Astrocyte (in vitro differentiated cells and primary cell): ENCODE measurements around the gene SLC2A8. TPM values are rescaled to one million over a fixed set of nuclear protein-coding genes. Genes with fewer than 3 reads are reported as not detected.
A peak's percentile ranks its signal among the peaks of the same experiment; 100 is the strongest.

Experiments used
- DNase-seq: peaks from one replicate; pipeline ENCODE4 v3.0.0-alpha.2; 2010; ENCODE audit warnings: low read depth
- FAIRE-seq: peaks from 2 replicates; lab custom pipeline; 2011; peaks lifted over from hg19 to GRCh38; lab: Jason Lieb, UNC
- H2AFZ ChIP-seq: 2 replicates; pipeline ENCODE4 v1.6.0; 2012; ENCODE audit warnings: low read depth, low read length, inconsistent platforms
- H3K27ac ChIP-seq: 2 replicates; pipeline ENCODE4 v1.5.1; 2011; ENCODE audit warnings: low read depth, low read length, inconsistent platforms
- H3K27me3 ChIP-seq: 2 replicates; pipeline ENCODE4 v1.6.0; 2011; ENCODE audit warnings: low read length, inconsistent platforms; ENCODE audit not compliant: insufficient read depth
- H3K36me3 ChIP-seq: 2 replicates; pipeline ENCODE4 v1.5.1; 2011; ENCODE audit warnings: low read length, inconsistent platforms; ENCODE audit not compliant: insufficient read depth
- H3K4me1 ChIP-seq: 2 replicates; pipeline ENCODE4 v1.5.1; 2011; ENCODE audit warnings: low read length, inconsistent platforms; ENCODE audit not compliant: insufficient read depth
- H3K4me2 ChIP-seq: 2 replicates; pipeline ENCODE4 v1.6.0; 2012; ENCODE audit warnings: low read length, inconsistent platforms
- H3K4me3 ChIP-seq: 2 replicates; pipeline ENCODE4 v1.5.1; 2011; ENCODE audit warnings: low read depth, mild to moderate bottlenecking, low read length, inconsistent platforms; ENCODE audit not compliant: insufficient read depth
- H3K79me2 ChIP-seq: 2 replicates; pipeline ENCODE4 v1.6.0; 2012; ENCODE audit warnings: mild to moderate bottlenecking, low read length, inconsistent platforms; ENCODE audit not compliant: insufficient read depth
- H3K9ac ChIP-seq: 2 replicates; pipeline ENCODE4 v1.6.0; 2012; ENCODE audit warnings: mild to moderate bottlenecking, low read length, inconsistent platforms
- H3K9me3 ChIP-seq: 2 replicates; pipeline ENCODE4 v1.5.1; 2012; ENCODE audit warnings: low read depth, mild to moderate bottlenecking, low read length, inconsistent platforms; ENCODE audit not compliant: insufficient read depth
- H4K20me1 ChIP-seq: 2 replicates; pipeline ENCODE4 v1.6.0; 2012; ENCODE audit warnings: low read length, inconsistent platforms; ENCODE audit not compliant: insufficient read depth
- H3K27ac Mint-ChIP-seq: one replicate; pipeline ENCODE4 v1.8.0; 2021; ENCODE audit warnings: mild to moderate bottlenecking, mixed read lengths; ENCODE audit not compliant: unreplicated experiment
- H3K27me3 Mint-ChIP-seq: one replicate; pipeline ENCODE4 v1.8.0; 2021; ENCODE audit warnings: low read depth, mixed read lengths; ENCODE audit not compliant: unreplicated experiment
- H3K36me3 Mint-ChIP-seq: one replicate; pipeline ENCODE4 v1.8.0; 2021; ENCODE audit warnings: low read depth, mixed read lengths; ENCODE audit not compliant: unreplicated experiment
- H3K4me1 Mint-ChIP-seq: one replicate; pipeline ENCODE4 v1.8.0; 2021; ENCODE audit warnings: low read depth, mixed read lengths; ENCODE audit not compliant: unreplicated experiment
- H3K4me3 Mint-ChIP-seq: one replicate; pipeline ENCODE4 v1.8.0; 2021; ENCODE audit warnings: mild to moderate bottlenecking, moderate library complexity, mixed read lengths; ENCODE audit not compliant: unreplicated experiment
- H3K9me3 Mint-ChIP-seq: one replicate; pipeline ENCODE4 v1.8.0; 2021; ENCODE audit warnings: mild to moderate bottlenecking, mixed read lengths; ENCODE audit not compliant: unreplicated experiment
- CTCF ChIP-seq: IDR thresholded peaks from 2 replicates; pipeline ENCODE4 v1.5.1; 2011; ENCODE audit warnings: low read depth, mild to moderate bottlenecking, inconsistent platforms, low read length, moderate library complexity; ENCODE audit not compliant: insufficient read depth
- EZH2 ChIP-seq: IDR thresholded peaks from 2 replicates; pipeline ENCODE4 v1.6.1; 2012; ENCODE audit warnings: mild to moderate bottlenecking, low read length, inconsistent platforms; ENCODE audit not compliant: insufficient read depth
- total RNA-seq: library from RNA; stranded (reverse); gene quantifications from 2 replicates; pipeline ENCODE4 v1.2.1, GENCODE V29; 2021

The SLC2A8 gene
- total RNA-seq, 1 donor from 2014 or later, result 18.8 TPM

DNA sequence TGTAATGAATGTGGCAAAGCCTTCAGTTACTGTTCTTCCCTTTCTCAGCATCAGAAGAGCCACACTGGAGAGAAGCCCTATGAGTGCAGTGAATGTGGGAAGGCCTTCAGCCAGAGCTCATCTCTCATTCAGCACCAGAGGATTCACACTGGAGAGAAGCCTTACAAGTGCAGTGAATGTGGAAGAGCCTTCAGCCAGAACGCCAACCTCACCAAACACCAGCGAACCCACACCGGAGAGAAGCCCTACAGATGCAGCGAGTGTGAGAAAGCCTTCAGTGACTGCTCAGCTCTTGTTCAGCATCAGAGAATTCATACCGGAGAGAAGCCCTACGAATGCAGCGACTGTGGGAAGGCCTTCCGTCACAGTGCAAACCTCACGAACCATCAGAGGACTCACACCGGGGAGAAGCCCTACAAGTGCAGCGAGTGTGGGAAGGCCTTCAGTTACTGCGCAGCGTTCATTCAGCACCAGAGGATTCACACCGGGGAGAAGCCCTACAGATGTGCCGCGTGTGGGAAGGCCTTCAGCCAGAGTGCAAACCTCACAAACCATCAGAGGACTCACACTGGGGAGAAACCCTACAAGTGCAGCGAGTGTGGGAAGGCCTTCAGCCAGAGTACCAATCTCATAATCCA lies 47.4 kb downstream of the SLC2A8 start:
- Histone ChIP-seq H3K79me2 (peaks cover 20% of the 10 kb centered on the region), H3K27ac (no peak overlapping the region), H3K4me1 (peaks cover 13% of the 10 kb centered on the region), H3K4me2 (no peak overlapping the region), H3K9me3 (peaks cover 26% of the 10 kb centered on the region), H3K4me3 (no peak overlapping the region), H3K36me3 (peaks cover 69% of the 10 kb centered on the region), H2AFZ (no peak overlapping the region), H4K20me1 (peaks cover 56% of the 10 kb centered on the region), H3K27me3 (no peaks in the 10 kb centered on the region), H3K9ac (no peak overlapping the region)
- Mint-ChIP-seq H3K9me3 (peaks cover 18% of the 10 kb centered on the region), H3K27me3 (no peaks in the 10 kb centered on the region), H3K27ac (peak overlapping the region; percentile 75), H3K4me1 (peaks cover 26% of the 10 kb centered on the region), H3K36me3 (peaks cover 79% of the 10 kb centered on the region), H3K4me3 (no peak overlapping the region)
- DNase-seq (no peak), FAIRE-seq (no peak)
- TF ChIP-seq CTCF, result no peak
- TF ChIP-seq EZH2, result no peak

DNA sequence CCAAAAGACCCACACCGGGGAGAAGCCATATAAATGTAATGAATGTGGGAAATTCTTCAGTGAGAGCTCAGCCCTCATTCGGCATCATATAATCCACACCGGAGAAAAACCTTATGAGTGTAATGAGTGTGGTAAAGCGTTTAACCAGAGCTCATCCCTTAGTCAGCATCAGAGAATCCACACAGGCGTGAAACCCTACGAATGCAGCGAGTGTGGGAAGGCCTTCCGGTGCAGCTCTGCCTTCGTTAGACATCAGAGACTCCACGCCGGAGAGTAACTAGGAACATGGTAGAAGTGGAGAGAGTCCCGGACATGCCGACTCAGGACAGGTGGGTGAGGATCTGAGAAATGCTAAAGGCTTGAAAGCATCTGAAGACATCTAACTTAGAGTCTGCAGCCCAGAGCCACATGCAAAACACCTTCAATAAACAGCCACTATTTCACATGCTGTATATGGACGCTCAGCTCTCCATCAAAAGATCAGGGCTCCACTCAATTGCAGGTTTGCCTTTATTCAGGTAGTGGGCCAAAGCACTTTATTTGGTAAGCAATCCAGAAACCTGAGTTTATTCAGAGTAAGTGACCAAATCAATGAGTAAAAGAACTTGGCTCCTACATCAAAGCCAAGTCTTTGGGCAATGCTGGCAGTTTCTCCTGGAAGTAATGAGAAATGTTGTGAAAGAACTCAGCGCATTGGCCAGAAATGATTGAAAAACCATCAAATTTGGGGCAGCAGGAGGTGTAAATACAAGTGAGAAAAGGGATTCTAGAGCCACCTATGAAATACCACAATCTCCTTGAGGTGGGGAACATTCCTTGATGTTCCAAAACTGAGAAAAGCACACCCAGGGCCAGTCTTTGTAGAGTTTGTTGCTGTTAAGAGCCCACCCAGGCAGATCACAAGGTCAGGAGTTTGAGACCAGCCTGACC lies 48.2 kb downstream of the SLC2A8 start:
- H4K20me1 ChIP-seq, result peaks cover 64% of the 10 kb centered on the region
- peaks cover 69% of the 10 kb centered on the region for H3K36me3 ChIP-seq
- peak; percentile 32 for DNase-seq
- peaks cover 28% of the 10 kb centered on the region for H3K79me2 ChIP-seq
- H3K27me3 Mint-ChIP-seq, result no peaks in the 10 kb centered on the region
- peaks cover 20% of the 10 kb centered on the region for H3K9me3 Mint-ChIP-seq
- peak overlapping the region; percentile 50 for H3K4me3 Mint-ChIP-seq
- no peaks in the 10 kb centered on the region for H3K27me3 ChIP-seq
- H3K4me3 ChIP-seq, result no peak overlapping the region
- no peak overlapping the region for H3K27ac Mint-ChIP-seq
- no peak for FAIRE-seq
- peaks cover 19% of the 10 kb centered on the region for H3K4me1 ChIP-seq
- no peak overlapping the region for H3K27ac ChIP-seq
- H3K9ac ChIP-seq, result no peak overlapping the region
- peaks cover 26% of the 10 kb centered on the region for H3K4me1 Mint-ChIP-seq
- H2AFZ ChIP-seq, result no peak overlapping the region
- peaks cover 26% of the 10 kb centered on the region for H3K9me3 ChIP-seq
- TF ChIP-seq CTCF (no peak), EZH2 (no peak)
- H3K4me2 ChIP-seq, result no peak overlapping the region
- H3K36me3 Mint-ChIP-seq, result peaks cover 81% of the 10 kb centered on the region
